ENCODE results near the gene ALOX12.

Gene ALOX12

GRCh38 chr17:7041607-7042500 is 46.0 kb downstream of the ALOX12 start:
- H3K9ac ChIP-seq (ENCODE audit: low read depth, low read length, poor library complexity, severe bottlenecking), result no peak overlapping the region

GRCh38 chr17:7042501-7043181 is 46.8 kb downstream of the ALOX12 start:
- no peaks in the 10 kb centered on the region for H3K36me3 ChIP-seq (ENCODE audit: insufficient read depth, low read length)

More at GRCh38 chr17:7041607-7042500, 46.0 kb downstream of the ALOX12 start:
- Histone ChIP-seq H3K79me2 (ENCODE audit: insufficient read depth, low read length) (peaks cover under 1% of the 10 kb centered on the region; the same call in 1 of the 2 replicates), H3K4me1 (ENCODE audit: insufficient read depth, low read length, poor library complexity, severe bottlenecking) (peaks cover 15% of the 10 kb centered on the region), H3K27me3 (ENCODE audit: insufficient read depth, low read length, poor library complexity, severe bottlenecking) (no peaks in the 10 kb centered on the region), H2AFZ (ENCODE audit: low read length) (no peak overlapping the region), H3K9me2 (replicated peaks; ENCODE audit: low read depth, low read length) (no peaks in the 10 kb centered on the region), H3K4me2 (ENCODE audit: low read depth, low read length, poor library complexity, severe bottlenecking) (no peak overlapping the region), H3K36me3 (ENCODE audit: insufficient read depth, low read length) (no peaks in the 10 kb centered on the region), H3K4me3 (ENCODE audit: low read length, poor library complexity, severe bottlenecking) (no peak overlapping the region), H4K20me1 (ENCODE audit: insufficient read depth, low read length, poor library complexity, severe bottlenecking) (no peaks in the 10 kb centered on the region), H3F3A (ENCODE audit: low read depth) (no peaks in the 10 kb centered on the region), H3K9me3 (ENCODE audit: insufficient read depth, low read depth, low read length) (no peaks in the 10 kb centered on the region)
- no peak for TF ChIP-seq EZH2phosphoT487 (IDR thresholded peaks at IDR 0.05; ENCODE audit: borderline replicate concordance)
- TF ChIP-seq, protein P1, sequence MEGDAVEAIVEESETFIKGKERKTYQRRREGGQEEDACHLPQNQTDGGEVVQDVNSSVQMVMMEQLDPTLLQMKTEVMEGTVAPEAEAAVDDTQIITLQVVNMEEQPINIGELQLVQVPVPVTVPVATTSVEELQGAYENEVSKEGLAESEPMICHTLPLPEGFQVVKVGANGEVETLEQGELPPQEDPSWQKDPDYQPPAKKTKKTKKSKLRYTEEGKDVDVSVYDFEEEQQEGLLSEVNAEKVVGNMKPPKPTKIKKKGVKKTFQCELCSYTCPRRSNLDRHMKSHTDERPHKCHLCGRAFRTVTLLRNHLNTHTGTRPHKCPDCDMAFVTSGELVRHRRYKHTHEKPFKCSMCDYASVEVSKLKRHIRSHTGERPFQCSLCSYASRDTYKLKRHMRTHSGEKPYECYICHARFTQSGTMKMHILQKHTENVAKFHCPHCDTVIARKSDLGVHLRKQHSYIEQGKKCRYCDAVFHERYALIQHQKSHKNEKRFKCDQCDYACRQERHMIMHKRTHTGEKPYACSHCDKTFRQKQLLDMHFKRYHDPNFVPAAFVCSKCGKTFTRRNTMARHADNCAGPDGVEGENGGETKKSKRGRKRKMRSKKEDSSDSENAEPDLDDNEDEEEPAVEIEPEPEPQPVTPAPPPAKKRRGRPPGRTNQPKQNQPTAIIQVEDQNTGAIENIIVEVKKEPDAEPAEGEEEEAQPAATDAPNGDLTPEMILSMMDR (conservative IDR thresholded peaks at IDR 0.05; ENCODE audit: low read length), result no peak

DNA sequence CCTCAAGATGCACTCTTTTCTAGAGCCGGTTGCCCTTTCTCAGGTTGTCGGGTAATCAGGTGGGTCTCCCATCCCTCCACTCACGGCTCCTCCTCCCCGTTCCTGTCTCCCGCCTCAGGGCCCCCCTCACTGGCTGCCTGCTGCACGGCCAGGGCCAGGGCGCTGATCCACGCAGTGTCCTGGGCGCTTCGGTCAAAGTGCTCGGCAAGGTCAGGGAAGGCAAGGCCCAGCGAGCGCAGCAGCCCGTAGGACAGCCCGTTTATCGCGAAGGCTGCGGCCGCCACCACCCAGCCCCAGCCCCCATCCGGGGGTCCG is 47.3 kb downstream of the ALOX12 start:
- Histone ChIP-seq H3K9me2 (replicated peaks; ENCODE audit: low read depth, low read length) (no peaks in the 10 kb centered on the region), H3K4me2 (ENCODE audit: low read depth, low read length, poor library complexity, severe bottlenecking) (no peak overlapping the region), H3K36me3 (ENCODE audit: insufficient read depth, low read length) (no peaks in the 10 kb centered on the region), H3K9ac (ENCODE audit: low read depth, low read length, poor library complexity, severe bottlenecking) (no peak overlapping the region), H3K27me3 (ENCODE audit: insufficient read depth, low read length, poor library complexity, severe bottlenecking) (no peaks in the 10 kb centered on the region), H3F3A (ENCODE audit: low read depth) (no peaks in the 10 kb centered on the region), H3K4me1 (ENCODE audit: insufficient read depth, low read length, poor library complexity, severe bottlenecking) (peaks cover 11% of the 10 kb centered on the region), H3K4me3 (ENCODE audit: low read length, poor library complexity, severe bottlenecking) (no peak overlapping the region), H3K79me2 (ENCODE audit: insufficient read depth, low read length) (no peaks in the 10 kb centered on the region), H2AFZ (ENCODE audit: low read length) (no peak overlapping the region), H4K20me1 (ENCODE audit: insufficient read depth, low read length, poor library complexity, severe bottlenecking) (no peaks in the 10 kb centered on the region), H3K9me3 (ENCODE audit: insufficient read depth, low read depth, low read length) (no peaks in the 10 kb centered on the region)
- TF ChIP-seq, protein P1 (conservative IDR thresholded peaks at IDR 0.05; ENCODE audit: low read length), result no peak
- no peak for TF ChIP-seq EZH2phosphoT487 (IDR thresholded peaks at IDR 0.05; ENCODE audit: borderline replicate concordance)

More at GRCh38 chr17:7042501-7043181, 46.8 kb downstream of the ALOX12 start:
- peaks cover 15% of the 10 kb centered on the region for H3K4me1 ChIP-seq (ENCODE audit: insufficient read depth, low read length, poor library complexity, severe bottlenecking)
- no peaks in the 10 kb centered on the region for H3K9me3 ChIP-seq (ENCODE audit: insufficient read depth, low read depth, low read length)
- H3K9me2 ChIP-seq (replicated peaks; ENCODE audit: low read depth, low read length), result no peaks in the 10 kb centered on the region
- no peak overlapping the region for H3K4me2 ChIP-seq (ENCODE audit: low read depth, low read length, poor library complexity, severe bottlenecking)
- no peak overlapping the region for H3K4me3 ChIP-seq (ENCODE audit: low read length, poor library complexity, severe bottlenecking)
- no peak overlapping the region for H2AFZ ChIP-seq (ENCODE audit: low read length)
- TF ChIP-seq, protein P1 (conservative IDR thresholded peaks at IDR 0.05; ENCODE audit: low read length), result no peak
- no peak for TF ChIP-seq EZH2phosphoT487 (IDR thresholded peaks at IDR 0.05; ENCODE audit: borderline replicate concordance)
- H4K20me1 ChIP-seq (ENCODE audit: insufficient read depth, low read length, poor library complexity, severe bottlenecking), result no peaks in the 10 kb centered on the region
- H3K79me2 ChIP-seq (ENCODE audit: insufficient read depth, low read length), result no peaks in the 10 kb centered on the region
- H3F3A ChIP-seq (ENCODE audit: low read depth), result no peaks in the 10 kb centered on the region
- H3K27me3 ChIP-seq (ENCODE audit: insufficient read depth, low read length, poor library complexity, severe bottlenecking), result no peaks in the 10 kb centered on the region
- no peak overlapping the region for H3K9ac ChIP-seq (ENCODE audit: low read depth, low read length, poor library complexity, severe bottlenecking)

Measured in Loucy (cell line).